HG03103 (cell line): ENCODE data around the gene KDM4B.

Source experiments
- ATAC-seq: cut with Tn5 transposase; IDR thresholded peaks from one replicate; pipeline ENCODE4 v1.9.1; 2021; ENCODE audit warnings: low read depth; ENCODE audit not compliant: unreplicated experiment

The KDM4B gene

GRCh38 chr19:5047251-5047935, 78.5 kb downstream of the KDM4B start:
- ATAC-seq, result no peak

- ATAC-seq, result no peak
Measured at GRCh38 chr19:5048091-5048726, 79.3 kb downstream of the KDM4B start.

GRCh38 chr19:5048727-5049553, 80.0 kb downstream of the KDM4B start:
- no peak for ATAC-seq

DNA sequence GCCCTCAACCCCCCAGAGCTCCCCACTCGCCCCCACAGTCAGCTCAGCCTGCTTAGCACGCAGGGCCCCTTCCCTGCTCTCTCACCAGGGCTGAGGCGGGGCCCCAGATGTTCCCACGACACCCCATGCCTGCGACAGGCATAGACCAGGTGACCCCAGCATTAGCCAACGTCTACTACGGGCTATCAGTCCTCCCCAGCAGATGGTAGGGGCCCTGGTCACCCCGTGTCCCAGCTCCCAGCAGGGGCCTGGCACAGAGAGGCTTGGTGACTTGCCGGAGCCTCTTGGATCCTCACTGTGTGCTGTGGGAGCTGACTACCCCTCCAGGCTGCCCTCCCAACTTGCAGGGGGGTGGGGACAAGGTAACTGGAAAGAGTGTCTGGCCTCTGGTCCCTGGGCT, 80.6 kb downstream of the KDM4B start:
- ATAC-seq, result no peak

DNA sequence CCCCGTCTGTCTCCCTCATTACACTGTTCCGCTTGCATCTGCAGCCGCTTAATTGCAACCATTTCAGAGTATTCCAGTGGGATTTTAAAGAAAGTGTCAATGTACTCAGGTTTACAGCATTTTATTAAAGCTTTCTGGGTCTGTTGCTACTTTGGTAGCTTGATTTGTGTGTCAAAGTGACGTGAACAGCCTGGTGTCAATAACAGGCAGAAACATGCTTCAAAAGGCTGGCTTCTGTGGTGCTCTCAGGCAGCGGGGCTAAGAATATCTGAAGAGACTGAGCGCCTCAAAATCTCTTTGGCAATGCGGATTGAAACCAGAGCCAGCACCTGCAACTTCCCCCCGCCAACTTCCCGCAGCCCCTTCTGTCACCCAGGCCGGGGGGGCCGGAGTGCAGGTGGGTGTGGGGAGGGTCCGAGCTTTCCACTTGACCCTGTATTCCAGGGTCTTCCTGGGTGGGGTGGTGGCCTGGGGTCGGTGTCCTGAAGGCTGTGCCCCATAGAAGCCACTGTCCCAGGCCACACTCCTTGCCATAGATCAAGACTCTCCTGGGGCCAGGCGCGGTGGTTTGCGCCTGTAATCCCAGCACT, 81.2 kb downstream of the KDM4B start:
- ATAC-seq, result no peak

DNA sequence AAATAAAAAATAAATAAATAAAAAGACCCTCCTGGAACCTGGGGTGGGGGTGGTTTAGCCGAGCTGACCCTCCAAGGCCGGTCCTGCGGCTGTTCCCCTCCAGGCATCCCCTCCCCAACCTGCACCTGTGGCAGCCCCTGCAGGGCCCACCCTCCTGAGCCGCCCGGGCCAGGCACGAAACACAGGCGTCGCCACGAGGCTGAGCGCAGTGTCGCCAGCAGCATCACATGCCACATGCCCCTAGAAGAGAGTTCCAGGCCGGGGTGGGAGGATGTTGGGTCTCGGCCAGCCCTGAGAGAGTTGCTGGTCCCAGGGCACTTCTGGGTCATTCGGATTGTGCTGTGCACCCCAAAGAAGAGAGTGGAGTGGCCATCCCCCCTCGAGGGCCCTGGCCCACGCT, 82.0 kb downstream of the KDM4B start:
- ATAC-seq, result no peak

DNA sequence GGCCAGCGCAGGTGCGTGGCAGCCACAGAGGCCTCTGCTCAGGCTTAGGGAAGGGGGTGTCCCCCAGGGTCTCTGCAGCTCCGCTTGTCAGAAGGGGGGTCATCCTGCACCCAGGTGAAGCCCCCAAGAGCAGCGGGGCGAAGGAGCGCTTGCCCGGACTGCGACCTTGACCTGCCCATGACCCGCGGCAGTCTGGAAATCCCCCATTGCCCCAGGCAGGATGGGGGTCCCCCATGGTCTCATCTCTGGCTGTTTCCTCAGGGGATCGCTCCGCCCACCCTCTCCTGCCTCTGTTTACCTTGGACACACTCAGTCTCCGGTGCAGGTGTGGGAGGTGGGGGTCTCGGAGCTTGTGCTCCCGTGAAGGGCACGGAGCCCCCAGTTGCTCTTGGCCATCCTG, 82.7 kb downstream of the KDM4B start:
- no peak for ATAC-seq

DNA sequence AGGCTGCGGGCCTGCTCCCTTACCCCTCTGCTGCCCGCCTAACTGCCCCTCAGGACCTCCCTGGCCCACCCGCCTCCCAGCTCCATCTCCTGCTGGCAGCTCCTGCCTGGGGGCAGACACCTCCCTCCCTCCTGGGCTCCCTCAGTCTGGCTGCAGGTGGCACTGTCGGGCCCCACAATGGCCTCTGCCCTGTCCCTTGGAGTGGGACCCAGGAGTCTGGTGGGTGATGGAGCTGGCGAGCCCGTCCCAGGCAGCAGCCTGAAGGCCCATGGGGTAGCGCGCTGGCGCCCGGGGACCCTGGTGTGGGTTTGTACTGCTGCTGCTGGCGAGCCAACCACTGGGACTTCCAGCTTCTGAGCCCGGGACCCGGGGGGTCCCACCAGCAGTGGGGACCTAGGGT, 83.6 kb downstream of the KDM4B start:
- ATAC-seq, result no peak

DNA sequence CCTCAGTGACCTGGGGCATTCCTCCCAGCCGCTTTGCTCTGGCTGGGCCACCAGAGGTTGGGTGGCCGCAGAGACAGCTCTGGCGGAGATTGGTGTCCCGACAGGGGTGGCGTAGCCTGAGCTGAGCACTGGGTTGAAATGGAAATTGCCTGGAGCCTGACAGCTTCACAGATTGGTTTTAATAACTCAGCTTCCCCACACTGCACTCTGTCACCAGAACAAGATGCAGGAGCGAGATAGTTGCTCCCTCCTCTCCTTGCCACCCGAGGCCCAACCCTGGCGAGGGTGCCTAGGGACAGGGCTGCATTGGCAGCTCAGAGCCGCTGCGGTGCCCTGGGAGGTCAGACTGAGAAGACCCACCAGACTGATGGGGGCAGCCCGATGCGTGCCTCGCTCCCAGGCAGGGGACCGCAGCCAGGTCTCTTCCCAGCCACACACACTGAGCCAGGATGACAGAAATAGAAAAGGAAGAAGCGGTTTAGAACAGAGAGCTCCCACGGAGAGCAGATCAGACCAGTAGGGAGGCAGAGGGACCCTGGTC, 84.1 kb downstream of the KDM4B start:
- ATAC-seq, result no peak

- ATAC-seq, result no peak
Measured at GRCh38 chr19:5053661-5054060, 84.7 kb downstream of the KDM4B start.

GRCh38 chr19:5054551-5055456, 85.9 kb downstream of the KDM4B start:
- no peak for ATAC-seq

DNA sequence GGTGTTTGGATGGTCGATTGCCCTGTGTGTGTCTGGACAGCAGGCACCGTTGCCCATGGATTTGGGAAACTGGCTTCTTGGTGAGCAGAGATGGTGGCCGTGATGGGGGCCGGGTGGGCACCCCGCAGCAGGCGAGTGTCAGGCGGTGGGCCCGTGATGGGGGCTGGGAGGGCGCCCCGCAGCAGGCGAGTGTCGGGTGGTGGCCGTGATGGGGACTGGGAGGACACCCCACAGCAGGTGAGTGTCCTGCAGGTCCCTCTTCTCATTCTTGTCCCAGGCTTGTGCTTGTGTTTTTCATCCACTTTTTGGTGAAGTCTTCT, 86.5 kb downstream of the KDM4B start:
- no peak for ATAC-seq

DNA sequence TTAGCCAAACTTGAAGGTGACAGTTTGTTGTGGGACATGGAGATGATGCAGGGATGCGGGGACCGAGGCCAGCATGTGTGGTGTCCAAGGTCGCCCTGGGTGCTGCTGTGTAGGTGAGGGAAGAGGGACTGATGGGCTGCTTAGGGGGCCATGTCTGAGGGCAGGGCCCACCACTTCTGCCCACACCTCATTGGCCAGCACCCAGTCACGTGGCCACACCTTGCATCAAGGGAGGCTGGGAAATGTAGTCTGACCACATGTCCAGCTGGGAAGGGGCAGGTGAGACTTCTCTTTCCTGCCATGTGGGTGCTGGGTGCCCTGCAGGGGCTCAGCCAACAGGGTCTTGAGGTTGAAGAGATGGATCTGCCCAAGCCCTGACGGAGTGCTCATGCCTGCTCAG, 88.9 kb downstream of the KDM4B start:
- no peak for ATAC-seq

- no peak for ATAC-seq
Measured at GRCh38 chr19:5058521-5059212, 89.8 kb downstream of the KDM4B start.

- no peak for ATAC-seq
Measured at GRCh38 chr19:5059213-5059574, 90.3 kb downstream of the KDM4B start.

DNA sequence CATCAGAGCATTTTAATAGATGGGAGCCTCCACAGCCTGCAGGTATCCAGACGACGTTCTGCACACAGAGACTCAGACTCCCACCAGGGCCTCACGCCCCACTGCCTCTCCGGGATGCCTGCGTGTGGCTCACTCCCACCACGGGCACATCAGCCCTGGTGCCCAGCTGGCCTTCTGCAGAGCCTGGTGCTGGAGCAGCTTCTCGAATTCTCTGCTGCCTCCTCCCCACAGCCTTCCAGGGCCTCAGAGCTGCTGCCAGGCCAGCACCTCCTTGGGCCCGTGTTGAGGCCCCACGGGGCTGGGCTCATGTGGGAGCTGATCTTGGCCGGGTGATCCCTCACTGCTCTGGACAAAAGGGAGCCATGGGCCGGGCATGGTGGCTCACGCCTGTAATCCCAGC, 90.9 kb downstream of the KDM4B start:
- ATAC-seq, result no peak

- ATAC-seq, result no peak
Measured at GRCh38 chr19:5062195-5062594, 93.3 kb downstream of the KDM4B start.

DNA sequence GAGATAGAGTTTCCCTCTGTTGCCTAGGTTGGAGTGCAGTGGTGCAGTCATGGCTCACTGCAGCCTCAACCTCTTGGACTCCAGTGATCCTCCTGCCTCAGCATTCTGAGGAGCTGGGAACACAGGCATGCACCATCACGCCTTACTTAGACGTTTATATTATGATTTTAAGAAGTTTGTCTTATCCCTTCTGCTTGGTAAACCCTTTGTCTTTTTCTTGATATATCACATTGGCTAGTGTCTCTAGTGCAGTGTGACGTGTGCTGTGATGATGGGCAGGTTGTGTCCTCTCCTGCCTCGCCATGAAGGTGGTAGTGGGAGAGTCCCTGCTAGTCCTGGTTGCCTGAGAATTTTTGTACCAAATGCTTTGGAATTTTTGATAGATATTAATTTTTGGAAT, 93.9 kb downstream of the KDM4B start:
- ATAC-seq, result no peak

GRCh38 chr19:5063873-5064645, 95.1 kb downstream of the KDM4B start:
- no peak for ATAC-seq
